ENCODE data around the gene PTGES3L.
A peak's percentile ranks its signal among the peaks of the same experiment; 100 is the strongest.

PTGES3L gene

GRCh38 chr17:43019418-43019817, 39.5 kb upstream of the PTGES3L start:
- H3K4me3 ChIP-seq (ENCODE audit: control insufficient read depth, low read depth, low read length): peak overlapping the region; percentile 93
- TF ChIP-seq, protein P1, sequence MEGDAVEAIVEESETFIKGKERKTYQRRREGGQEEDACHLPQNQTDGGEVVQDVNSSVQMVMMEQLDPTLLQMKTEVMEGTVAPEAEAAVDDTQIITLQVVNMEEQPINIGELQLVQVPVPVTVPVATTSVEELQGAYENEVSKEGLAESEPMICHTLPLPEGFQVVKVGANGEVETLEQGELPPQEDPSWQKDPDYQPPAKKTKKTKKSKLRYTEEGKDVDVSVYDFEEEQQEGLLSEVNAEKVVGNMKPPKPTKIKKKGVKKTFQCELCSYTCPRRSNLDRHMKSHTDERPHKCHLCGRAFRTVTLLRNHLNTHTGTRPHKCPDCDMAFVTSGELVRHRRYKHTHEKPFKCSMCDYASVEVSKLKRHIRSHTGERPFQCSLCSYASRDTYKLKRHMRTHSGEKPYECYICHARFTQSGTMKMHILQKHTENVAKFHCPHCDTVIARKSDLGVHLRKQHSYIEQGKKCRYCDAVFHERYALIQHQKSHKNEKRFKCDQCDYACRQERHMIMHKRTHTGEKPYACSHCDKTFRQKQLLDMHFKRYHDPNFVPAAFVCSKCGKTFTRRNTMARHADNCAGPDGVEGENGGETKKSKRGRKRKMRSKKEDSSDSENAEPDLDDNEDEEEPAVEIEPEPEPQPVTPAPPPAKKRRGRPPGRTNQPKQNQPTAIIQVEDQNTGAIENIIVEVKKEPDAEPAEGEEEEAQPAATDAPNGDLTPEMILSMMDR (conservative IDR thresholded peaks at IDR 0.05; ENCODE audit: control insufficient read depth, insufficient read depth, low read depth, low read length): no peak
- peak; percentile 50 for DNase-seq (ENCODE audit: low read depth)

DNA sequence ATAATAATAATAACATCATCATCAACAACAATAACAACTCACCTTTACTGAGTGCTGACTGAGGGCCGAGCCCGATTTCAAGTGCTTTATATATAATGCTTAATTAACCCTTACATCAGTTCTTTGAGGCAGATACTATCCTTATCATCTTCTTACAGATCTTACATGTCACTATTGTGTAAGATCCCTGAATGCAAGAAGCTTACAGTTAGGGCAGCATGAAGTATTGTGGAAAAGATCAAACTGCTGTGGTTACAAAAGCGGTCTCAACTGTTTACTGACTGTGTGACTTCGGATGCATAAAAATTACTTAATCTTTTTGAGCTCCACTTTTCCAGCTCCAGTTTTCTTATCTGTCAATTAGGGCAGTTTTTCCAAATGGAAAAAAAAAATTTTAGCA, 39.1 kb upstream of the PTGES3L start:
- peak; percentile 22 for DNase-seq (ENCODE audit: low read depth)
- H3K4me3 ChIP-seq (ENCODE audit: control insufficient read depth, low read depth, low read length): no peak overlapping the region
- TF ChIP-seq, protein P1 (conservative IDR thresholded peaks at IDR 0.05; ENCODE audit: control insufficient read depth, insufficient read depth, low read depth, low read length): no peak

DNA sequence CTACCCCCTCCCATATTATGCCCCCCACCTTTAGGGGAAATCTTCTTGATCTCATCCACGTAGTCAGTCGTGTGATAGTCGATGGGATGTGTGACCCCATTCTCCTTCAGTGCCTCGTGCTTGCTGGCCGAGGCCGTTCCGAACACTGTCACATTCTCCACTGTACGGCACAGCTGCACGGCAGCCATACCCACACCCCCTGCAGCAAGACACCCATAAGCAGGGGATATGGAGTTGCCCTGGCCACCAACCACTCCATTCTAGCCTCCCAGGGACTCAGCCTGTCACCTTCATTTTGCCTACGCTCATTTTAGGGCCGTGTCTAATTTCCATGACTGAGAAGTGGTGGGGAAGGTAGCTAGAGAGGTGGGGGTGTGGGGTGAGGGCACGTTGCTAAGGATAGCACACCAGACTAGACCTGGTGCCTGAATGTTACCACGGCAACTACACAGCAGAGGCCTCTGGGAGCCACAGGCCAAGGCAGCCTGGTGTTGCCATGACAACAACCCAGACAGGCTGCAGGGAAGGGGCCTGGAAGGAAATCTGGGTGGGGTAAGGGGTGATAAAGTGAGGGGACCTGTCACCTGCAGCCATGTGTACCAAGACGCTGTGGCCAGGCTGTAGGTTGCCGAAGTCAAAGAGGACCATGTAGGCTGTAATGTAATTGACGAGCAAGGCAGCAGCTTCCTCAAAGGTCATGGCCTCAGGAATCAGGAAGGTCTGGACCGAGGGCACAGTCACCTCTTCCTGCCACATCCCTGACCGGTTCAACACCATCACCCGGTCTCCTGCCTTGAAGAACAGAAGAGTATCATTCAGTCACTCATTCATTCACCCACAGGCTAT, 38.4 kb upstream of the PTGES3L start:
- TF ChIP-seq, protein P1 (conservative IDR thresholded peaks at IDR 0.05; ENCODE audit: control insufficient read depth, insufficient read depth, low read depth, low read length): no peak
- DNase-seq (ENCODE audit: low read depth): no peak
- no peak overlapping the region for H3K4me3 ChIP-seq (ENCODE audit: control insufficient read depth, low read depth, low read length)

DNA sequence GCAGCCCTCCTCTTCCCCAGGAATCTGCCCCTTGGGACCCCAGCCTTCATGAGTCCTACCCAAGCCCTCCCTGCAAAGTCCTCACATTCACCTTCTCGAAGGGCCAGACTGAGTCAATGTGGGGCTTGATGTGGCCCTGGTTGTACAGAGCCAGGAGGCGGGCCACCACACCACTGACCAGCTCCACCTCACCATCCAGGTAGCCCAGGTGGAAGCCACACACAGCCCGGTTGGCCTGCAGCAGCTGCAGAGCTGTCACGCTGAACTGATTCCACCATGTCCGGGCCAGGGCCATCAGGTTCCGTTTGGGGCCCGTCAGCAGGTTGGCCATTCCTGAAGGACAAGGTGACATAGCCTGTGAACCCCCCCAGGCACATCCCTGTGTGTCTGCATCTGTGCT, 36.3 kb upstream of the PTGES3L start:
- no peak overlapping the region for H3K4me3 ChIP-seq (ENCODE audit: control insufficient read depth, low read depth, low read length)
- TF ChIP-seq, protein P1 (conservative IDR thresholded peaks at IDR 0.05; ENCODE audit: control insufficient read depth, insufficient read depth, low read depth, low read length): no peak
- no peak for DNase-seq (ENCODE audit: low read depth)

DNA sequence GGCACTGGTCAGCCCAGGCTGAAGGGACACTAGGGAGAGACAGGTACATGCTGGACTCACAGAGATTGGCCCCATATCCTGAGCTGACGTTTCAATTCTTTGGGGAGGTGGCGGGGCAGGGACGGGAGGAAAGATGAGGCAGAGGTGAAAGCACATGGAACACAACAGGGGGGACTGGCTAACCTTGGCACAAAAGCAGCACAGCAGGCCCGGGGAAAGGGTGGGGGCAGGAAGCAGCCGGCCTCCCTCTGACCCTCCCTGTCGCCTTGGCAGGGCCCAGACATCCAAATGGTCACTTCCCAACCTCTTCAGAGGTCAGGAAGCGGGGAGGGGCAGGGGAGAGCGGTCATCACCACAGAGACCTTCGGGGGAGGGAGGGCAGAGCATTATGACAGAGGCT, 35.7 kb upstream of the PTGES3L start:
- TF ChIP-seq, protein P1 (conservative IDR thresholded peaks at IDR 0.05; ENCODE audit: control insufficient read depth, insufficient read depth, low read depth, low read length): no peak
- peak; percentile 28 for DNase-seq (ENCODE audit: low read depth)
- H3K4me3 ChIP-seq (ENCODE audit: control insufficient read depth, low read depth, low read length): no peak overlapping the region

DNA sequence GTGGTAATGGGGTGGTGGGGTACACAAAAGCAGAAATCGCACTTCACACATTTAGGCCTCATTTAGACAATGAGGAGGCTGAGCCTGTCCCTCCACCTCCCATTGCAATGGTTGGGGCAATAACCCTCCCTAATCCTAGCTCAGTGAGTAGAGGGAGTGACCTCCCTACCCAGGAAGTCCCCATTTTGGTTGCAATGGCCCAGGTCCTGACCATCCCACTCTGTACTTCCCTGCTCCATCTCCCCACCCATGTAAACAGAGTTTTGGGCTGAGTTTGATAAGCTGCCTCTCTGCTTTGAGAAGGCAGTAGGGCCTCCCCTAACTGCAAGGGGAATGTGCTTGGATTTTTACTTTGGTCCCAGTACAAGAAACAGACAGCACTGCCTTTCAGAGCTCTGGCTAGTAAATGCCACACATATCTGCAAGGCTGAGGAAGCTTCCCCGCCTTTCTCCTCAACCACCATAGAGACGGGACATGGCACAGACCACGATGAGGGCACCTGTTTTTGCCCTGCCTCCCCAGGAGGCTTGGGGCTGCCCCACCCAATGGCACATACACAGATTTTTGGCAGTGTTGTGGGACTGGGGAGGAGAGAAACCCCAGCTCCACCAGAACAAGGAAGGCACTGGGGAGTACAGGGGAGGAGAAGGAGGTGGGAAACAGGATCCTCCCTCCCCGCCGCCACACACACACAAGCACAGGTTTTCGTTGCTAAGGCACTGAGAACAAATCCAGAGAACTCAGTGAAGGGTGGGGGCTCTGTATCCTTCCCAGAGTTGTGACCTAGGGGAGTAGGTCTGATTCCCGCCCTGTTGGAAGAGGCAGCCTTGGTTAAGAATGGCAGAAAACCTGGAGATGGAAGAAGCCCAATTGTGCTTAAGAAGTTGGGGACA, 35.0 kb upstream of the PTGES3L start:
- no peak overlapping the region for H3K4me3 ChIP-seq (ENCODE audit: control insufficient read depth, low read depth, low read length)
- TF ChIP-seq, protein P1 (conservative IDR thresholded peaks at IDR 0.05; ENCODE audit: control insufficient read depth, insufficient read depth, low read depth, low read length): no peak
- no peak for DNase-seq (ENCODE audit: low read depth)

Data from fibroblast of mammary gland (primary cell).